Measurements from ENCODE around the gene SRGAP3.

- TF ChIP-seq CTCF (conservative IDR thresholded peaks at IDR 0.05) (no peak), ZFX (IDR thresholded peaks at IDR 0.05) (no peak)
Measured at GRCh38 chr3:9153904-9154619, 95.4 kb downstream of the SRGAP3 start.

All from C4-2B (cell line).